GM19463 (cell line): ENCODE data around the gene PRDM15.

ENCODE experiments used
- ATAC-seq: cut with Tn5 transposase; IDR thresholded peaks from one replicate; pipeline ENCODE4 v1.9.1; 2021; ENCODE audit warnings: mild to moderate bottlenecking, moderate library complexity; ENCODE audit not compliant: unreplicated experiment

Gene PRDM15

GRCh38 chr21:41845310-41846032 lies 33.7 kb downstream of the PRDM15 start:
- ATAC-seq = no peak

- ATAC-seq = no peak
Measured at GRCh38 chr21:41843584-41843983, 35.6 kb downstream of the PRDM15 start.

GRCh38 chr21:41840880-41841279 lies 38.3 kb downstream of the PRDM15 start:
- no peak for ATAC-seq

GRCh38 chr21:41839387-41840000 lies 39.6 kb downstream of the PRDM15 start:
- no peak for ATAC-seq

DNA sequence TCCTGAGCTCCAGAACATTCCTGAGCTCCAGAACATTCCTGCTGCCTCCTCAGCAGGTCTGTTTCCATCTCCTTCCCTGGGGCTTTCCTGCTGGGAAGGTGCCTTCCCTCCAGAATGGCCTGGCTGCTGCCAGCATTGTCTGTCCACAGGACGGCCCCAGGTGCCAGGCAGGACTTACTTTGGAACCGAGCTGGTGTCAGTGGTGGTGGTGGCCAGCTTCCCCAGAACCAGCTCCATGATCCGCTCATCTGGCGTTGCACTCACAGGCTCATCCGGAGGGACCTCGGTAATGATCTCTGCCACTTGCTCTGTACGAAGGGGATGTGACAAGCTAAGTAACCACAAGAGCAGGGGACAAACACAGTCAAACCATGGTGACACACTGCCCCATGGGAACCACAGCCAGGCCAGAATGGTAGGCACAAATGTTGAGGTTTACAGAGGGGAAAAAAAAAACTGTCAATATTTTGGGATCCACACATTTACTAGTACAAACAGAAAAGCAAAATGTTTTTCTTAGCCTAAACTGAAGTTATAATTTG lies 41.3 kb downstream of the PRDM15 start:
- no peak for ATAC-seq

GRCh38 chr21:41836166-41837015 lies 42.8 kb downstream of the PRDM15 start:
- no peak for ATAC-seq

DNA sequence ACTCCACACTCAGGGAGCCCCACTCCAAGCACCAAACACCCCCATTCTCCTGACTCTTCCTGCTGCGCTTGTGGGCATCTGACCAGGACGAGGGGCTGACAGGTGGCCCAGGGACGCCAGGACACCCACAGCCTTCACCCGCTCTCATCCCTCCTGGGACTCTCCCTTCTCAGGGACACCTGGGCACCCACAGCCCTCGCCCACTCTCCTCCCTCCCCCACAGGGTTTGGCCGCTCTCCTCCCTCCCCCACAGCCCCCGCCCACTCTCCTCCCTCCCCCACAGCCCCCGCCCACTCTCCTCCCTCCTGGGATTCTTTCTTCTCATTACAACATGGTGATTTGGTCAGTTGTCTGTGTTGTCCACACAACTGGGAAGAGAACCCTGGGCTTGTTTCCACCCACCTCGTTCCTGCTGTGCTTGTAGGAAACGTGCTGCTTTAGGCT lies 43.4 kb downstream of the PRDM15 start:
- ATAC-seq = no peak

DNA sequence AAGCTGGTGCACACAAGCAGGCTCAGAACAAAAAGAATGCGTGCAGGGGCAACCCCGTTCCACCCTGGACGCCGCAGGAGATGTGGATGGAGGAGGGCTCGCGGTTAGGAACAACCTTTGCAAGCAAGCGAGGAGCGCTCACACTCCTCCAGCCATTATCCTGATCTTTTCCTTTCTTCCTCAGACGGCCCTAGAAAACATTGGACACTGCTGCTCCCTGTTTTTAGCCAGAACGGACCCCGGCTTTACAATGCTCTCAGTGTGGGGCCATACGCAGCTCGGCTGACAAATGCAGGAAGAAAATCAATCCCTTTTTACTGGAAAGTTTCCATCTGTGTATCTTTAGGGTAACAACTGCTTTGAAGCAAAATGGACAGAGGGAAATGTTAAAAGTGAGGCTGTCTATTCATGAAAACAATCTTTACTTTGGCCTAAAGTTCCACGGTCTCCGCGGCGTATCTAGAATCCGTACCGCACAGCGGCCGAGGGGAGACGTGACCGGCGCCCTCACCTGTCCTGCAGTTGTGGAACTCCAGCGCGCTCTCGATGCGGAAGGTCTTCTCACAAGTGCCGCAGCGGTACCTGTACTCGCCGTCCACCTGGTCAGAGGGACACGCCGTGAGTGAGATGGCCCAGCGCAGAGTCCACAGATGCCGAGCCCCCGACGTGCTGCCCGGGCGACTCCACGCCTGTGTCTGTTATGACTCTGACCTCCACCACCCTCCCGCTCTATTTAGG lies 44.0 kb downstream of the PRDM15 start:
- ATAC-seq = no peak

DNA sequence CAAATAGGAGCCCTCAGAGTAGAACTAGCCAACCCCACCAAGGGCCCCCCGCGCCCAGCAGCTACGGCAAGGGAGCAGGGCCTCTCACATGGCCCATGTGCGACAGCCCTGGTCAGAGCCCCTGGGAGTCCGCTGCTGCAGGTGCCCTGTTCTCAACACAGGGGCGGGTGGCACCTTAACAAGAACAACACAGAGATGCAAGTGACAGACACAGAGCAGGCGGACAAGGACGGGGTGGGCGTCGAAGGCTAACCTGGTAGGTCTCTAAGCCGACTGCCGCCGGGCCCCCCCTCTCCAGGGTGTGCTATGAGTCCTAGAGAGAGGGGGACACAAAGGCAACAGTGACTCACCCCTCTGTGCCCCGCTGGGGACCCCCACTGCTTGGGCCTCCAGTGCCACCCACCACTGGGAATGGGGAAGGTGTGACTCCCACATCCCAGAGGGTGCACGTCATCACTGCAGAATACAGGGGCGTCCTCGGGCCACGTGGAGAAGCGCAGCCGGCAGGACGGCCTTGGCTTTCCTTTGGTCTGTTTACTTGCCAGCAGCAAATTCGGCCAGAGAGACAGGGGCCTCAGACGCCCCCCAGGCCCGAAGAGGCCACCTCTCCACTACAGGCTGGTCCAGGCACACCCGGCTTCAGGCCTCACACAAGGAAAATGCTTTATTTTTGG lies 44.8 kb downstream of the PRDM15 start:
- ATAC-seq = no peak

GRCh38 chr21:41833497-41834115 lies 45.5 kb downstream of the PRDM15 start:
- peak; percentile 57 for ATAC-seq

DNA sequence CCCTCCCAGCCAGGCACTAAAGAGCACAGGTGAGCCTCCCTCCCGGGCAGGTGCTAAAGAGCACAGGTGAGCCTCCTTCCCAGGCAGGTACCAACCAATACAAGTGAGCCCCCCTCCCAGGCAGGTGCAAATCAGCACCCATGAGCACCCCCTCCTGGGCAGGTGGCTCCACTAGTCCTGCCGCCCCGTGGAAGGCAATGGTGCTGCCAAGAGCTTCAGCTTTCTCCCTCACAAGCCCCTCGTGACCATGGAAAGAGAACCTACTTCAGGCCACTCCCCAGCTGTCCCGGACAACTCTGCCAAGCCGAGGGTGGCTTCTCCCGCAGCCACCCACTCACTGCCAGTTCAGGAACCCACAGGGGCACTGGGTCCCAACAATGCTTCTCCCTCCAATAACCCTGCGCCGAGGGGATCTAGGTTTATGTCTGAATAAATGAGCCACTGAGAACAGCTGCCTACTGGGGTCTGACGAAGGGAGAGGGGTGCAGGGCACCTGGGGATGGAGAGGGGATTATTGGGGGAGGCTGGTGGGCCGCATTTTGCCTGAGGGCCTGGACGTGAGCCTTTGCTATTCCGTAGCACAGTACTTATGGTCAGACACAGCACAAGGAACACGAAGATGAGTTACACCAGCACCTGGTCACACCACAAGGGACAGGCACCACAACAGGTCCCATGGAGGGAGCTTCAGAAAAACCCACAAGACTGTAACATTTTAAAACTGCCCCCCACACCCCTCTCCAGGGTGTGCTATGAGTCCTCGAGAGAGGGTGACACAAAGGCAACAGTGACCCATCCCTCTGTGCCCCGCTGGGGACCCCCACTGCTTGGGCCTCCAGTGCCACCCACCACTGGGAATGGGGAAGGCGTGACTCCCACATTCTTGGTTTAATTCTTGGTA lies 46.3 kb downstream of the PRDM15 start:
- ATAC-seq = peak; percentile 46

DNA sequence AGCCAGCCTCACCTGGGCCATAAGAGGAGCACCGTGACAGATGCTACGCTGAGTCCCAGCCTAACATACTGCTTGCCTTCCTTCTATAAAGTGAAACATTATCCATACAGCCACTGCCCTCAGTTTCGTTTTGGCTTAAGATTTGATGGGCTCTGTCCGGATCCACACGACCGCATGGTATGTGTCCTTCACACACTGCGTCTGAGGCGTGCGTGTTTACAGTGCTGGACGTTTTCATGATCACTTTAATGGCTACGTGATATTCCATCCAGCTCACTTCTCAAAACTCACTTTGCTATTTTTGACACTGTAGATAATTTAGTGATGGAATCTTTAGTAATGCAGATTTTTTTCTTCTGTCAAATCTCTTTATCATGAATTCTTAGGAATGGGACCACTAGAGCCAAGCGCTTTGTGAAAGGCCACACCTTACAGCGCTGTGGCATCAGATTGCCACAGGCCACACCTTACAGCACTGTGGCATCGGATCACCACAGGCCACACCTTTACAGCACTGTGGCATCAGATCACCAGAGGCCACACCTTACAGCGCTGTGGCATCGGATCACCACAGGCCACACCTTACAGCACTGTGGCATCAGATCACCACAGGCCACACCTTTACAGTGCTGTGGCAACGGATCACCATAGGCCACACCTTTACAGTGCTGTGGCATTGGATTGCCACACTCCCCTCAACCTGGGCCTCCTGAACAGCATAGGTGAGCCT lies 47.1 kb downstream of the PRDM15 start:
- no peak for ATAC-seq

DNA sequence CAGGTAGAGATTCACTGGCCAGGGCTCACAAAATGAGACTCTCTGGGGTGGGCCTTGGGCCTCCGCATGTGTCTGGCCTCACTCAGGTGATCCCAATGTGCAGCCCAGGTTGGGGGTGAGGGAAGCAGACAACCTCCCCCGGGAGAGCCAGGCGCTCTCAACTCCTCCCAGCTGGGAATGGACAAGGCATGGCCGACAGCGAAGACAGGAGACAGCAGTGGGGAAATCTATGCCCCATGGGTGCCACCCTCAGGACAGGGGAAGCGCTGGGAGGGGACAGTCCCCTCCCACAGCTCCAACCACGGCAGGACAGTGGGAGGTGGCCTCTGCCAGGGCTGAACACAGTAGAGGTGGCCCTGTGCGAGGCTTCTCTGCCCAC lies 47.7 kb downstream of the PRDM15 start:
- no peak for ATAC-seq

DNA sequence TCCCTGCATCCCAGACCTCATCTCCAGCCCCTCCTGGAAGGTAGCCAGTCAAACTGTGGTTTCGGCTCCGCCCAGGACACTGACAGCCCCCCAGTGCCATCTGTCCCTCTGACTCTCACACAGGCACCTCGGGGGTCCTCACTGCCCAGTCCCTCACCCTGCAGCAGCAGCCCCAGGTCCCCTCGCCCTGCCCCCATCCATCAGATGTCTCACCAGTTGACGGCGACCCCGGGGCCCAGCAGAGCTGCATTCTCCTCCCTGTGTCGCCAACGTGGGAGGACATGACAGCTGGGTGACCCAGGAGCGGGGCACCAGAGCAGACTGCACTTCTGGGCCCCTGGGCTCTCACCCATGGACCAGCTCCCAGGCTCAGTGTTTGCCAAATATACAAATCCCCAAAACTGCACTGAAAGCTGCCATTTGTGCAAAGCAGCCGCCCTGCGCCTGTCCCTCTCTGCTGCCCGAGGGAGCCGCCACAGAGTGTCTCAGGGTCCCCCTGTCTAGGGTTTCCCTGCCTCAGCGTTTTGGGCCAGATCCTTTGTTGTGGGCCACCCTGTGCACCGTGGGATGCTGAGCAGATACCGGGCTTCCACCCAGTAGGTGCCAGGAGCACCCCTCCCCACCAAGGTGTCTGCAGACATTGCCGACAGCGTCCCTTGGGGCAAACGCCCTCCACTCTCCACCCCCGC lies 48.2 kb downstream of the PRDM15 start:
- ATAC-seq = no peak

DNA sequence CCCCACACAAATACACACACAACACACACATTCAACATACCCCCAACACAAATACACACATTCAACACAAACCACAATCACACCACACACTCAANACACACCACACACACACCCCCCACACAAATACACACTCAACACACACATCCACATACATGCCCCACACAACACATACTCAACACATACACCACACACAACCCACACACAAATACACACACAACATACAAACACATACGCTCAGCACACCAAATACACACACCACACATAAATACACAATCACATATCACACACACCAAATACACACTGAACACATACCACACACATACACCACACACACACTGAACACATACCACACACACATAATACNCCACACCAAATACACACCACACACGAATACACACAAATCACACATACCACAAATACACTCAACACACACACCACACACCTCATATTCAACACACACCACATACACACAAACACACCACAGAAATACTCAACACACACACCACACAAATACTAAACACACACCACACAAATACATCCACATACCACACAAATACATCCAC lies 48.9 kb downstream of the PRDM15 start:
- ATAC-seq = no peak

DNA sequence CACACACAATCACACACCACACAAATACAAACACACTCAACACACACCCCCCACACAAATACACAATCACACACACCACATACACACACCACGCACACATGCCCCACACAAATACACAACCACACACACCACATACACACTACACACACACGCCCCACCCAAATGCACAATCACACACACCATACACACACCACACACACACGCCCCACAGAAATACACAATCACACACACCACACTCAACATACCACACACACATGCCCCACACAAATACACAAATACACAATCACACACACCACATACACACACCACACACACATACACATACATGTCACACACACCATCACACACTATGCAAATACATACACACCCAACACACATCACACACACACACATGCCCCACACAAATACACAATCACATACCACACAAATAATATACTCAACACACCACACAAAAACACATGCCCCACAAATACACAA lies 50.2 kb downstream of the PRDM15 start:
- no peak for ATAC-seq
